ENCODE results near the gene SMIM38.

- TF ChIP-seq GATA2 (IDR thresholded peaks at IDR 0.05; ENCODE audit: low read depth, low read length) = no peak
- no peak for TF ChIP-seq GATA3 (IDR thresholded peaks at IDR 0.05; ENCODE audit: low read depth, low read length)
These were observed 10.7 kb downstream of the SMIM38 start for GRCh38 chr11:69166218-69167115.
